Mucosa of rectum (tissue), 2 donors: ENCODE data around the gene IQCE.

Experiments
- H3K27ac ChIP-seq, 2 donors: one replicate each; pipeline ENCODE4 v1.7.0; 2013; ENCODE audit warnings: inconsistent platforms in 2 of 2, low read depth in 2 of 2, low read length in 2 of 2
- H3K27me3 ChIP-seq, 2 donors: one replicate each; pipeline ENCODE4 v1.7.0; 2013; ENCODE audit warnings: low read length in 2 of 2; ENCODE audit not compliant: control insufficient read depth in 2 of 2, insufficient read depth in 2 of 2
- H3K36me3 ChIP-seq, 2 donors: one replicate each; pipeline ENCODE4 v1.7.0; 2013; ENCODE audit warnings: low read length in 2 of 2; ENCODE audit not compliant: control insufficient read depth in 2 of 2, insufficient read depth in 2 of 2
- H3K4me1 ChIP-seq, 2 donors: one replicate each; pipeline ENCODE4 v1.7.0; 2013; ENCODE audit warnings: low read length in 2 of 2, mild to moderate bottlenecking in 1 of 2; ENCODE audit not compliant: control insufficient read depth in 2 of 2, insufficient read depth in 2 of 2
- H3K4me3 ChIP-seq, 2 donors: one replicate each; pipeline ENCODE4 v1.7.0; 2013; ENCODE audit warnings: low read length in 2 of 2
- H3K9ac ChIP-seq, 2 donors: one replicate each; pipeline ENCODE4 v1.7.0; 2013; ENCODE audit warnings: low read length in 2 of 2, low read depth in 1 of 2, mild to moderate bottlenecking in 1 of 2
- H3K9me3 ChIP-seq, 2 donors: one replicate each; pipeline ENCODE4 v1.7.0; 2013; ENCODE audit warnings: low read length in 2 of 2; ENCODE audit not compliant: control insufficient read depth in 2 of 2
- donor health status: healthy.
- donor health status: Normal muscosa, but diverticular disease.

IQCE gene

GRCh38 chr7:2542011-2542915 is 16.5 kb upstream of the IQCE start:
- Histone ChIP-seq H3K9ac (no peak overlapping the region), H3K4me3 (no peak overlapping the region), H3K27ac (no peak overlapping the region), H3K27me3 (no peaks in the 10 kb centered on the region), H3K36me3 (peaks cover 54 to 60% of the 10 kb centered on the region in 2 donors), H3K9me3 (no peaks in the 10 kb centered on the region), H3K4me1 (no peaks in the 10 kb centered on the region)

- Histone ChIP-seq H3K4me1 (no peaks in the 10 kb centered on the region), H3K9me3 (no peaks in the 10 kb centered on the region), H3K27me3 (no peaks in the 10 kb centered on the region), H3K4me3 (no peak overlapping the region), H3K9ac (no peak overlapping the region), H3K36me3 (peaks cover 56 to 59% of the 10 kb centered on the region in 2 donors), H3K27ac (no peak overlapping the region)
Measured at GRCh38 chr7:2542916-2543871, 15.6 kb upstream of the IQCE start.

- Histone ChIP-seq H3K27me3 (no peaks in the 10 kb centered on the region), H3K36me3 (peaks cover 44 to 47% of the 10 kb centered on the region in 2 donors), H3K4me3 (no peak overlapping the region), H3K27ac (no peak overlapping the region), H3K9me3 (no peaks in the 10 kb centered on the region), H3K9ac (no peak overlapping the region), H3K4me1 (no peaks in the 10 kb centered on the region)
Measured at GRCh38 chr7:2544541-2545188, 14.1 kb upstream of the IQCE start.

GRCh38 chr7:2545746-2546425 is 12.9 kb upstream of the IQCE start:
- no peaks in the 10 kb centered on the region for H3K9me3 ChIP-seq
- H3K4me1 ChIP-seq = no peaks in the 10 kb centered on the region
- no peak overlapping the region for H3K27ac ChIP-seq
- no peak overlapping the region for H3K9ac ChIP-seq
- H3K4me3 ChIP-seq = no peak overlapping the region
- H3K36me3 ChIP-seq = peaks cover 36 to 41% of the 10 kb centered on the region in 2 donors
- H3K27me3 ChIP-seq = no peaks in the 10 kb centered on the region

DNA sequence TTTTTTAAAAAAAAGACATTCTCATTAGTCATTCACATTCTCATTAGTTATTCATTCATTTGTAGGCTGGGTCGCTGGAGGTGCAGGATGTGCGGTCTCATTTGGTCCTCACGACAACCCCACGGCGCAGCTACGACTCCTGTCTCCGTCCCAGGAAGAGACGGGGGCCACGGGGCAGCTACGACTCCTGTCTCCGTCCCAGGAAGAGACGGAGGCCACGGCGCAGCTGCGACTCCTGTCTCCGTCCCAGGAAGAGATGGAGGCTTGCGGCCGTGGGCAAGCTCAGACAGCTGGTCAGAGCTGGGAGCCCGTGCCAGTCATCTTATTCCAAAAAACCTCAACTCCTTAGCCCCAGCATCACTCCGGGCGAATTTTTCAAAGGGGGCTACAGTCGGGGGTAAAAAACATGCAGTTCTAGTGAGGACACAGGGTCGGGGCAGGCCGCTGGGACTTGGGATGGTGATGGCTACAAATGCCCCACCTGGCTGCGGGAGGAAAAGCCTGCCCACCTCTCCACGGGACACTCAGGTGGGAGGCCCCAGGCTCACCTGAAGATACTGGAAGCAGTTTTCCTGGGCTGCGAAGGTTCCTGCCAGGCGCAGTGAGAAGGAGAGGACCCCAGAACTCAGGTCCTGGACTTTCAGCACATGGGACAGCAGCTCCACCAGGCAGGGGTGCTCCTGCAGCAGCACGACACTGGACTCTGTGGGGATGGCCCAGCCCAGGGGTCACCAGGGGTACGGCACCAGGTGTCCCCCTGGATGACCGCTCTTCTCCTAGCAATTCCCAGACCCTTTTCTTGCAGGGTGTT is 11.8 kb upstream of the IQCE start:
- no peaks in the 10 kb centered on the region for H3K4me1 ChIP-seq
- no peak overlapping the region for H3K4me3 ChIP-seq
- H3K9me3 ChIP-seq = no peaks in the 10 kb centered on the region
- H3K27ac ChIP-seq = no peak overlapping the region
- peaks cover 31 to 33% of the 10 kb centered on the region in 2 donors for H3K36me3 ChIP-seq
- H3K27me3 ChIP-seq = no peaks in the 10 kb centered on the region
- no peak overlapping the region for H3K9ac ChIP-seq

DNA sequence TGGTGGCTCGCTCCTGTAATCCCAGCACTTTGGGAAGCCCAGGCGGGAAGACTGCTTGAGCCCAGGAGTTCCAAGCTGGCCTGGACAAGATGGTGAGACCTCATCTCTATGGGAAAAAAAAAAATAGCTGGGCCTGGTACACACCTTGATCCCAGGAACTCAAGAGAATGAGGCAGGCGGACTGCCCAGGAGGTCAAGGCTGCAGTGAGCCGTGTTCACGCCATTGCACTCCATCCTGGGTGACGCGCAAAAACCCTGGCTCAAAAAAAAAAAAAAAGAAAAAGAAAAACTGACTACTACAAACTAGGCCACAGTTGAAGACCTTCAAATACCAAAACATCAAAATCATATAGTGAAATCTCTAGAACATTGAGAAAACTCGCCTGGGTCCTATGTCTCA is 7.4 kb upstream of the IQCE start:
- Histone ChIP-seq H3K27ac (no peak overlapping the region), H3K27me3 (no peaks in the 10 kb centered on the region), H3K36me3 (peaks cover 3 to 11% of the 10 kb centered on the region in 2 donors), H3K4me1 (peaks cover 10 to 12% of the 10 kb centered on the region in 2 donors), H3K4me3 (no peak overlapping the region), H3K9me3 (no peaks in the 10 kb centered on the region), H3K9ac (no peak overlapping the region)

DNA sequence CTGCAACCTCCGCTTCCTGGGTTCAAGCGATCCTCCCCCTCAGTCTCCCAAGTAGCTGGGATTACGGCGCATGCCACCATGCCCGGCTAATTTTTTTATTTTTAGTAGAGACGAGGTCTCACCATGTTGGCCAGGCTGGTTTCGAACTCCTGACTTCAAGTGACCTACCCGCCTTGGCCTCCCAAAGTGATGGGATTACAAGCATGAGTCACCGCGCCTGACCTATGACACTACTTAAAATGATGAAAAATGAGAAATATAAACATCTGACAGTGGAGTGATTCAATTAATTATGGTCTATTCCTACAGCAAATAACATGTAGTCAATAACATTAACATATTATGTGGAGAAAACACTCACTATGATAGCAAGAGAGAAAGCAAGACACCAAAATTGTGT is 5.7 kb upstream of the IQCE start:
- no peak overlapping the region for H3K4me3 ChIP-seq
- H3K9me3 ChIP-seq = no peaks in the 10 kb centered on the region
- H3K4me1 ChIP-seq = peaks cover 10 to 12% of the 10 kb centered on the region in 2 donors
- H3K27me3 ChIP-seq = no peaks in the 10 kb centered on the region
- H3K36me3 ChIP-seq = no peaks in the 10 kb centered on the region
- no peak overlapping the region for H3K9ac ChIP-seq
- H3K27ac ChIP-seq = no peak overlapping the region

- H3K27me3 ChIP-seq = no peaks in the 10 kb centered on the region
- H3K27ac ChIP-seq = no peak overlapping the region
- peak overlapping the region; percentile 70 to 95 for H3K9ac ChIP-seq
- H3K36me3 ChIP-seq = no peaks in the 10 kb centered on the region
- no peaks in the 10 kb centered on the region for H3K9me3 ChIP-seq
- peak overlapping the region; percentile 82 to 92 for H3K4me3 ChIP-seq
- H3K4me1 ChIP-seq = peaks cover 14 to 16% of the 10 kb centered on the region in 2 donors
Measured at GRCh38 chr7:2553831-2554581, 4.8 kb upstream of the IQCE start.
